Panc1 (cell line): ENCODE results near the gene TMEM167A. TPM values are rescaled to one million over a fixed set of nuclear protein-coding genes. Genes with fewer than 3 reads are reported as not detected.
A peak's percentile ranks its signal among the peaks of the same experiment; 100 is the strongest.

Experiments
- ATAC-seq: fragments of 200-7000 bp; cut with Tn5 transposase; 2 replicates; pipeline ENCODE4 v1.9.1; 2020; ENCODE audit warnings: mild to moderate bottlenecking, moderate library complexity
- BruUV-seq: library from RNA; stranded (reverse); fragments of 400-500 nt; replicated peaks from 2 replicates; lab custom pipeline; 2021; lab: Mats Ljungman, UMichigan
- CTCF ChIA-PET: fragments of 300-600 bp; sonication (Branson Sonifier 250); formaldehyde crosslinking; loops from one replicate; lab custom pipeline; 2022; ENCODE audit warnings: antibody characterized with exemption; lab: Charles Lee
- POLR2A ChIA-PET: fragments of 300-600 bp; sonication (Branson Sonifier 250); formaldehyde crosslinking; loops from one replicate; lab custom pipeline; 2022; ENCODE audit warnings: antibody characterized with exemption; lab: Charles Lee
- DNase-seq: peaks from one replicate; pipeline ENCODE4 v3.0.0-alpha.2; 2010; ENCODE audit warnings: low read depth, low spot score
- H3K27ac ChIP-seq: 2 replicates; pipeline ENCODE4 v1.5.1; 2011; ENCODE audit warnings: mild to moderate bottlenecking, low read length, inconsistent platforms
- H3K27me3 ChIP-seq: fragments of 200-500 bp; sonication (Bioruptor generic); 2 replicates; pipeline ENCODE4 v1.6.0; 2014; ENCODE audit warnings: low read length, inconsistent platforms; ENCODE audit not compliant: control insufficient read depth, insufficient read depth
- H3K36me3 ChIP-seq: fragments of 200-500 bp; sonication (Bioruptor generic); 2 replicates; pipeline ENCODE4 v1.5.1; 2014; ENCODE audit warnings: inconsistent platforms, mild to moderate bottlenecking, low read length, moderate library complexity; ENCODE audit not compliant: control insufficient read depth, insufficient read depth
- H3K4me1 ChIP-seq: 2 replicates; pipeline ENCODE4 v1.5.1; 2011; ENCODE audit warnings: inconsistent platforms, mild to moderate bottlenecking, low read length, moderate library complexity; ENCODE audit not compliant: control insufficient read depth, insufficient read depth
- H3K4me3 ChIP-seq, 2 experiments: 2 replicates each; pipeline ENCODE4 v1.5.1; 2011 to 2012; ENCODE audit warnings: low read depth in 2 of 2, low read length in 2 of 2, mild to moderate bottlenecking in 2 of 2, inconsistent platforms in 1 of 2, moderate library complexity in 1 of 2
- H3K9me3 ChIP-seq: fragments of 200-500 bp; sonication (Bioruptor generic); 2 replicates; pipeline ENCODE4 v1.5.1; 2014; ENCODE audit warnings: low read depth, mild to moderate bottlenecking, inconsistent platforms, low read length, moderate library complexity; ENCODE audit not compliant: control insufficient read depth, insufficient read depth
- POLR2AphosphoS5 ChIP-seq: IDR thresholded peaks from 2 replicates; pipeline ENCODE4 v1.6.1; 2012; ENCODE audit warnings: mild to moderate bottlenecking, low read depth, low read length, moderate library complexity
- SIN3A ChIP-seq: IDR thresholded peaks from 2 replicates; pipeline ENCODE4 v1.6.1; 2012; ENCODE audit warnings: low read depth, mild to moderate bottlenecking, low read length, moderate library complexity, borderline replicate concordance; ENCODE audit not compliant: insufficient read depth
- TCF7L2 ChIP-seq: IDR thresholded peaks from 2 replicates; pipeline ENCODE4 v1.6.1; 2011; ENCODE audit warnings: mild to moderate bottlenecking, low read depth, low read length, inconsistent platforms
- in situ Hi-C: cut with HindIII; loops from 2 replicates; pipeline ENCODE4 v1.10.0; 2016; ENCODE audit warnings: low sequenced_read_pairs, low pct_unique_long_range_greater_than_20kb
- intact Hi-C: fragments of 100-400 bp; cut with micrococcal nuclease; formaldehyde crosslinking; loops from one replicate; pipeline ENCODE4 v1.10.0; 2022; ENCODE audit not compliant: unreplicated experiment
- total RNA-seq: library from RNA; stranded (reverse); gene quantifications from one replicate; pipeline ENCODE4 v1.2.1, GENCODE V29; 2021; ENCODE audit not compliant: unreplicated experiment
- TF ChIP-seq, protein P1 (sequence below): fragments of 450-650 bp; IDR thresholded peaks from 2 replicates; pipeline ENCODE4 v1.5.1; 2017; ENCODE audit warnings: mild to moderate bottlenecking
- TF ChIP-seq, protein P2 (sequence below), 2 experiments: IDR thresholded peaks; 2 replicates each; pipeline ENCODE4 v1.6.1; 2011 to 2012; ENCODE audit warnings: low read depth in 2 of 2, control low read depth in 1 of 2, low read length in 1 of 2, mild to moderate bottlenecking in 1 of 2, moderate library complexity in 1 of 2; ENCODE audit not compliant: insufficient read depth in 1 of 2

TMEM167A gene
- total RNA-seq, 1 experiment from 2014 or later, result 117 TPM

DNA sequence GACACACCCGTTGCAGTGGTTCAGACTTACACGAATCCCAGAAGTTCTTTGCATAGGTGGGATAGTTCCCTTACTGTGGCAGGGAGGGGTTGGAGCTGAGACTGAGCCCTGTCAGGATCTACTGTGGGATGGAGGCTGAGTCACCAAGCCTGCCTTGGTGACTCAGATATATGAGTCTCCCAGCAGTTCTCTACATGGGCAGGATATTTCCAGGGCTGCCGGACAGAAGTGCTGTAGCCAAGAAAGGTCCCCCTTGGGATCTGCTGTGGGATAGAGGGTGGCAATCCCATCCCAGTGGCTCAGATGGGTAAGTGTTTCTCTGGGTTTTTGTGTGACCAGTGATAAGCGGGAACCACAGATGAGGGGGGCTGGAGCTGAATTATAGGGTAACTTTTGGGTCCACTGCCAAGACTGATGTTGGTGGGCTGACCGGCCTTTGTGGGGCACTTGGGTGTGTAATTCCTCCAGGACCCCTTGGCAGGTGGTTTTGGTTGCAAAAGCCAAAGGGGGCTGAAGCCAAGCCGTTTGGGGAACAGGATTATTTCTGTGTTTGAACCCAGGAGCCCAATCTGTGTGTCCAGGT lies 18.9 kb upstream of the TMEM167A start:
- ChIA-PET CTCF (no interaction called here), POLR2A (no interaction called here)
- Histone ChIP-seq H3K9me3 (peaks cover 15% of the 10 kb centered on the region; the same call in 1 of the 2 replicates), H3K27me3 (no peaks in the 10 kb centered on the region), H3K36me3 (no peaks in the 10 kb centered on the region), H3K4me1 (0 out of 2 replicates have a peak, but pooled peaks cover 8% of the 10 kb centered on the region), H3K4me3 (no peak overlapping the region), H3K27ac (peak overlapping the region; percentile 9; the same call in 1 of the 2 replicates)
- in situ Hi-C loops, result no loop called here
- peak; percentile 100 for ATAC-seq
- intact Hi-C loops, result no loop called here
- BruUV-seq, result no TSS peak
- peak; percentile 62 for DNase-seq
- TF ChIP-seq, protein P1, sequence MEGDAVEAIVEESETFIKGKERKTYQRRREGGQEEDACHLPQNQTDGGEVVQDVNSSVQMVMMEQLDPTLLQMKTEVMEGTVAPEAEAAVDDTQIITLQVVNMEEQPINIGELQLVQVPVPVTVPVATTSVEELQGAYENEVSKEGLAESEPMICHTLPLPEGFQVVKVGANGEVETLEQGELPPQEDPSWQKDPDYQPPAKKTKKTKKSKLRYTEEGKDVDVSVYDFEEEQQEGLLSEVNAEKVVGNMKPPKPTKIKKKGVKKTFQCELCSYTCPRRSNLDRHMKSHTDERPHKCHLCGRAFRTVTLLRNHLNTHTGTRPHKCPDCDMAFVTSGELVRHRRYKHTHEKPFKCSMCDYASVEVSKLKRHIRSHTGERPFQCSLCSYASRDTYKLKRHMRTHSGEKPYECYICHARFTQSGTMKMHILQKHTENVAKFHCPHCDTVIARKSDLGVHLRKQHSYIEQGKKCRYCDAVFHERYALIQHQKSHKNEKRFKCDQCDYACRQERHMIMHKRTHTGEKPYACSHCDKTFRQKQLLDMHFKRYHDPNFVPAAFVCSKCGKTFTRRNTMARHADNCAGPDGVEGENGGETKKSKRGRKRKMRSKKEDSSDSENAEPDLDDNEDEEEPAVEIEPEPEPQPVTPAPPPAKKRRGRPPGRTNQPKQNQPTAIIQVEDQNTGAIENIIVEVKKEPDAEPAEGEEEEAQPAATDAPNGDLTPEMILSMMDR, result no peak
- TF ChIP-seq SIN3A, result no peak
- no peak for TF ChIP-seq TCF7L2
- no peak for TF ChIP-seq POLR2AphosphoS5
- TF ChIP-seq, protein P2, sequence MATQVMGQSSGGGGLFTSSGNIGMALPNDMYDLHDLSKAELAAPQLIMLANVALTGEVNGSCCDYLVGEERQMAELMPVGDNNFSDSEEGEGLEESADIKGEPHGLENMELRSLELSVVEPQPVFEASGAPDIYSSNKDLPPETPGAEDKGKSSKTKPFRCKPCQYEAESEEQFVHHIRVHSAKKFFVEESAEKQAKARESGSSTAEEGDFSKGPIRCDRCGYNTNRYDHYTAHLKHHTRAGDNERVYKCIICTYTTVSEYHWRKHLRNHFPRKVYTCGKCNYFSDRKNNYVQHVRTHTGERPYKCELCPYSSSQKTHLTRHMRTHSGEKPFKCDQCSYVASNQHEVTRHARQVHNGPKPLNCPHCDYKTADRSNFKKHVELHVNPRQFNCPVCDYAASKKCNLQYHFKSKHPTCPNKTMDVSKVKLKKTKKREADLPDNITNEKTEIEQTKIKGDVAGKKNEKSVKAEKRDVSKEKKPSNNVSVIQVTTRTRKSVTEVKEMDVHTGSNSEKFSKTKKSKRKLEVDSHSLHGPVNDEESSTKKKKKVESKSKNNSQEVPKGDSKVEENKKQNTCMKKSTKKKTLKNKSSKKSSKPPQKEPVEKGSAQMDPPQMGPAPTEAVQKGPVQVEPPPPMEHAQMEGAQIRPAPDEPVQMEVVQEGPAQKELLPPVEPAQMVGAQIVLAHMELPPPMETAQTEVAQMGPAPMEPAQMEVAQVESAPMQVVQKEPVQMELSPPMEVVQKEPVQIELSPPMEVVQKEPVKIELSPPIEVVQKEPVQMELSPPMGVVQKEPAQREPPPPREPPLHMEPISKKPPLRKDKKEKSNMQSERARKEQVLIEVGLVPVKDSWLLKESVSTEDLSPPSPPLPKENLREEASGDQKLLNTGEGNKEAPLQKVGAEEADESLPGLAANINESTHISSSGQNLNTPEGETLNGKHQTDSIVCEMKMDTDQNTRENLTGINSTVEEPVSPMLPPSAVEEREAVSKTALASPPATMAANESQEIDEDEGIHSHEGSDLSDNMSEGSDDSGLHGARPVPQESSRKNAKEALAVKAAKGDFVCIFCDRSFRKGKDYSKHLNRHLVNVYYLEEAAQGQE (IDR thresholded peaks at IDR 0.05; ENCODE audit: insufficient read depth in 1 of 2, low read depth in 2 of 2, low read length in 1 of 2), result no peak

DNA sequence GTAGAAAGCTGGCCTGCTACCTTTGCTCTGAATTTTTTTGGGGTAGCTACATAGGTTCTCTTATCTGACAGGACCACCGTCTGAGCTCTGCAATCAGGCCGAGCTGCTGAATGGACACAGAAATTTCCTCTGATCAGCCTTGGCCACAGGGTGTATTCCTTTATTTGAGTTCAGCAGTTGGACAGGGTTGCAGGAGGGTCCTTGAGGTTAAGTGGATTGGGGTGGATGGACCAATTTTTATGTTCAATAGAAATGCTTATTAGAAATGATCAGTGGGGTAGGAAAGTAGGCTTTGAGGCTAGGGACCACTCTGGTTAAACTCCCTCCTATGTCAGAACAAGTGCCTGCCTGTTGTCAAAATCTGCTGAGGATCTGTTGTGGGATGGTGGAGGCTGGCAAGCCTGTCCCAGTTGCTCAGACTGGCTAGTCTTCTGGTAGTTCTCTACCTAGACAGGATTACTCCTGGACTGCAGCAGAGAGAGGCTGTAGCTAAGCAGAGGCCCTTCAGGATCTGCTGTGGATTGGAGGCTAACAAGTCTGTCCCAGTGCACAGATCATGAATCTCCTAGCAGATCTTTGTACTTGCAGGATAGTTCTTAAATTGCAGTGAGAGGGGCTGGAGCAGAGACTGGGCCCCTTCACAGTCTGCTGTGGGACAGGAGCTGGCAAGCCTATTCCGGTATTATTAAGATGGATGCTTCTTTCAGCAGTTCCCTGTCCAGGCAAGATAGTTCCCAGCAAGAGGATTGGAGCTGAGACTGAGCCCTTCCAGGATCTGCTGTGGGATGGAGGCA lies 18.2 kb upstream of the TMEM167A start:
- no peaks in the 10 kb centered on the region for H3K36me3 ChIP-seq
- no peak overlapping the region for H3K4me3 ChIP-seq
- H3K4me1 ChIP-seq, result 0 out of 2 replicates have a peak, but pooled peaks cover 8% of the 10 kb centered on the region
- TF ChIP-seq, protein P2 (IDR thresholded peaks at IDR 0.05; ENCODE audit: insufficient read depth in 1 of 2, low read depth in 2 of 2, low read length in 1 of 2), result peak in 1 of 2 experiments; percentile 34; a peak in 2 of 4 replicates
- TF ChIP-seq, protein P1, result no peak
- POLR2A ChIA-PET, result no interaction called here
- intact Hi-C loops, result no loop called here
- peak overlapping the region; percentile 9; the same call in 1 of the 2 replicates for H3K27ac ChIP-seq
- H3K27me3 ChIP-seq, result no peaks in the 10 kb centered on the region
- peaks cover 15% of the 10 kb centered on the region; the same call in 1 of the 2 replicates for H3K9me3 ChIP-seq
- DNase-seq (no peak), ATAC-seq (peak; percentile 79)
- BruUV-seq, result no TSS peak
- CTCF ChIA-PET, result no interaction called here
- in situ Hi-C loops, result no loop called here
